Thoracic aorta (tissue), 2 donors: ENCODE data around the gene F13A1. TPM values are rescaled to one million over a fixed set of nuclear protein-coding genes. Genes with fewer than 3 reads are reported as not detected.

Source experiments
- ATAC-seq: fragments of 150-250 bp; one replicate; pipeline ENCODE4 v1.8.0; 2017; ENCODE audit warnings: low read depth; ENCODE audit not compliant: insufficient number of reproducible peaks, low FRiP score
- DNase-seq: peaks from one replicate; pipeline ENCODE4 v3.0.0-alpha.2; 2020; ENCODE audit warnings: low spot score
- H3K27ac ChIP-seq, 2 donors: fragments of 200-600 bp; sonication (generic); 1 replicate in 1 of 2; 2 replicates in 1 of 2; pipeline ENCODE4 v1.5.1; 2016; ENCODE audit warnings: mild to moderate bottlenecking in 2 of 2, moderate library complexity in 2 of 2
- H3K27me3 ChIP-seq: fragments of 200-600 bp; sonication (generic); replicated peaks from 2 replicates; pipeline ENCODE4 v1.6.0; 2016; ENCODE audit warnings: mild to moderate bottlenecking; ENCODE audit not compliant: insufficient read depth
- H3K36me3 ChIP-seq: fragments of 200-600 bp; sonication (generic); one replicate; pipeline ENCODE4 v1.5.1; 2016
- H3K4me1 ChIP-seq, 2 donors: fragments of 200-600 bp; sonication (generic); 1 replicate in 1 of 2; 2 replicates in 1 of 2; pipeline versions ENCODE4 v1.5.1 to v1.6.0; 2016; ENCODE audit warnings: low read depth in 2 of 2, mild to moderate bottlenecking in 1 of 2; ENCODE audit not compliant: control insufficient read depth in 1 of 2
- H3K4me3 ChIP-seq: fragments of 200-600 bp; sonication (generic); 2 replicates; pipeline ENCODE4 v1.5.1; 2016; ENCODE audit warnings: mild to moderate bottlenecking
- H3K9me3 ChIP-seq: fragments of 200-600 bp; sonication (generic); 2 replicates; pipeline ENCODE4 v1.5.1; 2016
- total RNA-seq, 2 donors: library from RNA; depleted of rRNA; stranded (reverse); fragments of >200 nt; gene quantifications; one replicate each; pipeline versions ENCODE4 v1.1.0 to v1.2.3, GENCODE V29; 2016
- TF ChIP-seq, protein P1 (sequence below): fragments of 200-600 bp; sonication (generic); IDR thresholded peaks from one replicate; pipeline ENCODE4 v1.5.1; 2019; ENCODE audit warnings: antibody characterized with exemption

F13A1 gene
- total RNA-seq, 2 donors from 2014 or later = 156 to 228 TPM

DNA sequence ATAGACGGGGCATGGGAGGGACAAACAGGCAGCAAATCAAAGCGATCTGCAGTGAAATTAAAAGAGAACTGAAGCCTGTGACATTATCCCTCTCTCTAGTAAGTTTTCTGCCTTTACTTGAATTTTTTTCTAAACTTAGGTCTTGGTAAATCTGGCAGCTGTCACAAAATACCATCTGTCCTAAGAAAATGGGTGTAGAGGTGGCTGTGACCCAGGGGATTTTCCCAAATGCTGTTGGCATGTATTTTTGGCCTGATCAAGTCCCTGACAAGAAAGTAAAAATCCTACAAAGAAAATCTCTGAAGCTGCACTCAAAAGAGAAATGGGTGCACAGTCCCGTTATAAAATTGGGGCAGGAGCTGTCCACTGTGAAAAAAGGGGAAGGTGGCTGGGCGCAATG is 30.2 kb upstream of the F13A1 start:
- Histone ChIP-seq H3K27ac (no peak overlapping the region), H3K27me3 (no peaks in the 10 kb centered on the region), H3K4me1 (no peaks in the 10 kb centered on the region), H3K36me3 (no peaks in the 10 kb centered on the region), H3K4me3 (no peak overlapping the region), H3K9me3 (no peaks in the 10 kb centered on the region)
- DNase-seq (no peak), ATAC-seq (no peak)
- TF ChIP-seq, protein P1, sequence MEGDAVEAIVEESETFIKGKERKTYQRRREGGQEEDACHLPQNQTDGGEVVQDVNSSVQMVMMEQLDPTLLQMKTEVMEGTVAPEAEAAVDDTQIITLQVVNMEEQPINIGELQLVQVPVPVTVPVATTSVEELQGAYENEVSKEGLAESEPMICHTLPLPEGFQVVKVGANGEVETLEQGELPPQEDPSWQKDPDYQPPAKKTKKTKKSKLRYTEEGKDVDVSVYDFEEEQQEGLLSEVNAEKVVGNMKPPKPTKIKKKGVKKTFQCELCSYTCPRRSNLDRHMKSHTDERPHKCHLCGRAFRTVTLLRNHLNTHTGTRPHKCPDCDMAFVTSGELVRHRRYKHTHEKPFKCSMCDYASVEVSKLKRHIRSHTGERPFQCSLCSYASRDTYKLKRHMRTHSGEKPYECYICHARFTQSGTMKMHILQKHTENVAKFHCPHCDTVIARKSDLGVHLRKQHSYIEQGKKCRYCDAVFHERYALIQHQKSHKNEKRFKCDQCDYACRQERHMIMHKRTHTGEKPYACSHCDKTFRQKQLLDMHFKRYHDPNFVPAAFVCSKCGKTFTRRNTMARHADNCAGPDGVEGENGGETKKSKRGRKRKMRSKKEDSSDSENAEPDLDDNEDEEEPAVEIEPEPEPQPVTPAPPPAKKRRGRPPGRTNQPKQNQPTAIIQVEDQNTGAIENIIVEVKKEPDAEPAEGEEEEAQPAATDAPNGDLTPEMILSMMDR = no peak

DNA sequence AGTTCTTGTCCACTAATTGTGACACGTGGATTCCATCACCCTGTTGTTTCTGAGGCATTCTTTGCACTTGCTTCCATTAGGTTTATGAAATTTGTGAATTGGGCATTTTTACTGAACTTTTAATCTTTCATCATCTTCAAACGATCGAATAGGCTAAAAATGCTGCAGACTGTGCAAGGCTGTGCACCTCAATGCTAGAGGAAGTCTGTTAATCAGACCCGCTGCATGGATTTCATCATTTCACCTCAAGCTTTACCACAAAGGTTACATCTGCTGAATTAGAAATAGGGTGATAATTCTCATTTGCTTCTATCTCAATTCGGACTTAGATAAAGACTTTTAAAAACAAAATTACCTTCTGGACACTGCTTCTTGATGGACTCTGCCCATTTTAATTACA is 27.8 kb upstream of the F13A1 start:
- Histone ChIP-seq H3K27me3 (no peaks in the 10 kb centered on the region), H3K27ac (no peak overlapping the region), H3K9me3 (no peaks in the 10 kb centered on the region), H3K4me3 (no peak overlapping the region), H3K36me3 (no peaks in the 10 kb centered on the region), H3K4me1 (no peaks in the 10 kb centered on the region)
- no peak for ATAC-seq
- no peak for DNase-seq
- TF ChIP-seq, protein P1 = no peak

DNA sequence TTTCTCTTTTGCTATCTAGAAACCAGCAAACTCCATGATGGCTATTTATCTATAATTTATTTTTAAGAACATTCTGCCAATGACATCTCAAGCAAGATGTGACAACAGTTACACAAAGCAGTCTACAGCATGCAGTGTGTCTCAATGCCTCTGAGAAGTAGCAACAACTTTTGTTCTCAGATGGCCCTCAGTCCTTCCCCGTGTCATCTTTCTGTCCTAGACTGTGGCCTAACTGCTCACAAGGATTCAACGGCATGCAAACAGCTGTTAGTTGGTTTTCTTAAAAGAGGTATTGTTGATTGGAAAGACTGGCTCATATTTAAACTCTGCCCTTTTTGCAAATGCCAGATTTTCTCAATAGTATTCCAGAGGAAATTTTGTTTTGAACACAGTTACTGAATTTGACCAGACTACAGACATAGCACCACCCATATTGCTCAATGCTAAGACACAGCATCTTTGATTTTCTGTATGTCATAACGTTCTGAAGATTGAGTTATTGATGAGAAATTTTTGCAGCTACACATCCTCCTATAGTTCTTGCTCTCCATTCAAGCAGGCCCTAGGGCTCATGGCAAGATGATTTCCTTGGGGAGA is 26.1 kb upstream of the F13A1 start:
- Histone ChIP-seq H3K36me3 (no peaks in the 10 kb centered on the region), H3K4me3 (no peak overlapping the region), H3K27me3 (no peaks in the 10 kb centered on the region), H3K27ac (no peak overlapping the region), H3K9me3 (no peaks in the 10 kb centered on the region), H3K4me1 (no peaks in the 10 kb centered on the region)
- TF ChIP-seq, protein P1 = no peak
- DNase-seq (no peak), ATAC-seq (no peak)

DNA sequence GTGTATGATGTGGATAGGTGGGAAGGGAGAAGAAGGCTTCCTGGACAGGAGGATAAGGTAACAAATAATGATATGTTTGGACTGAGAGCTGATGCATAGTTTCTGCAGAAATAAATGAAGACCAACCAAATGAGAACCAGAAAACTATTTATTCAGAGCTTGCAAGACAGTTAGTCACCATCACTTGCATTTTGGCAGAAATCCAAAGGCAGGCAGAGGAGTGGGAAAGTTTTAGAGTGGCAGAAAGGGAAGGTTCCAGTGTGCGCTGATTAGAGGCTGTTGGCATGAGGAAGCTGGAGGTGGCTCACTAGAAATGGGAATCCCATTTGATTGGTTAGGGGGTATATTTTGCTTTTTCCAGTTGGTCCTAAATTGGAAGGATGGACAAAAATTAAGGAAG is 13.0 kb upstream of the F13A1 start:
- ATAC-seq (no peak), DNase-seq (no peak)
- no peaks in the 10 kb centered on the region for H3K27me3 ChIP-seq
- TF ChIP-seq, protein P1 = no peak
- no peaks in the 10 kb centered on the region for H3K9me3 ChIP-seq
- no peaks in the 10 kb centered on the region for H3K36me3 ChIP-seq
- no peak overlapping the region for H3K4me3 ChIP-seq
- H3K4me1 ChIP-seq = no peaks in the 10 kb centered on the region
- H3K27ac ChIP-seq = no peak overlapping the region

DNA sequence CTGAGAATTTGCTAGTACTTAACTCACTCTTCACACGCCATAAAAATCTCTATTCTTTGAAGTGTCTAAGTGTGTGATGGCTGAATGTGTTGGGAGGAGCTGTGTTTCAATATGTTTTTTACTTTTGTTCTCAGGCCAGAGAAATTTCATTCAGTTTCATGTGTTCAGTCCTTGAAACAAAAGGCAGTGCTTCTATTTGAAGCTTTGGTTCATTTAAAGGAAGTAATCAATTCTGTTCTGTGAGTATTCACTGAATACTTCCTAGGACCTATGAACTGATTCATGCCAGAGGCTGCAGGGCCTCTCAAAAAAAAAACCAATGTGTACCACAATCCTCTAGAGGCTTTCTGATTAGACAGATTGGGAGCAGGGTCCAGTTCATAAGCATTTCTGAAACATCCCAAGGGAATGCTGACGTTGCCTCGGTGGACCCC is 12.4 kb upstream of the F13A1 start:
- no peak for DNase-seq
- Histone ChIP-seq H3K27ac (no peak overlapping the region), H3K27me3 (no peaks in the 10 kb centered on the region), H3K9me3 (no peaks in the 10 kb centered on the region), H3K36me3 (no peaks in the 10 kb centered on the region), H3K4me3 (no peak overlapping the region), H3K4me1 (no peaks in the 10 kb centered on the region)
- ATAC-seq = no peak
- TF ChIP-seq, protein P1 = no peak
